ENCODE measurements around the gene ACSL1. TPM values are rescaled to one million over a fixed set of nuclear protein-coding genes. Genes with fewer than 3 reads are reported as not detected.

ACSL1 gene
- total RNA-seq, 1 donor from 2014 or later = 5.1 TPM

GRCh38 chr4:184836613-184837012, 10.8 kb upstream of the ACSL1 start:
- H3F3A ChIP-seq (ENCODE audit: low read depth) = no peaks in the 10 kb centered on the region
- no peaks in the 10 kb centered on the region for H3K9me3 ChIP-seq (ENCODE audit: low read depth)
- no peak overlapping the region for H3K27ac ChIP-seq
- no peaks in the 10 kb centered on the region for H3K79me2 ChIP-seq (ENCODE audit: low read depth)
- no peak overlapping the region for H3K9ac ChIP-seq
- Mint-ChIP-seq H3K9me3 (no peaks in the 10 kb centered on the region), H3K27ac (no peak overlapping the region), H3K4me1 (peaks cover 5% of the 10 kb centered on the region), H3K36me3 (no peaks in the 10 kb centered on the region), H3K4me3 (no peak overlapping the region), H3K27me3 (ENCODE audit: insufficient read depth, low read depth) (peaks cover 8% of the 10 kb centered on the region)
- TF ChIP-seq, protein P1, sequence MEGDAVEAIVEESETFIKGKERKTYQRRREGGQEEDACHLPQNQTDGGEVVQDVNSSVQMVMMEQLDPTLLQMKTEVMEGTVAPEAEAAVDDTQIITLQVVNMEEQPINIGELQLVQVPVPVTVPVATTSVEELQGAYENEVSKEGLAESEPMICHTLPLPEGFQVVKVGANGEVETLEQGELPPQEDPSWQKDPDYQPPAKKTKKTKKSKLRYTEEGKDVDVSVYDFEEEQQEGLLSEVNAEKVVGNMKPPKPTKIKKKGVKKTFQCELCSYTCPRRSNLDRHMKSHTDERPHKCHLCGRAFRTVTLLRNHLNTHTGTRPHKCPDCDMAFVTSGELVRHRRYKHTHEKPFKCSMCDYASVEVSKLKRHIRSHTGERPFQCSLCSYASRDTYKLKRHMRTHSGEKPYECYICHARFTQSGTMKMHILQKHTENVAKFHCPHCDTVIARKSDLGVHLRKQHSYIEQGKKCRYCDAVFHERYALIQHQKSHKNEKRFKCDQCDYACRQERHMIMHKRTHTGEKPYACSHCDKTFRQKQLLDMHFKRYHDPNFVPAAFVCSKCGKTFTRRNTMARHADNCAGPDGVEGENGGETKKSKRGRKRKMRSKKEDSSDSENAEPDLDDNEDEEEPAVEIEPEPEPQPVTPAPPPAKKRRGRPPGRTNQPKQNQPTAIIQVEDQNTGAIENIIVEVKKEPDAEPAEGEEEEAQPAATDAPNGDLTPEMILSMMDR (IDR thresholded peaks at IDR 0.05) = no peak
- TF ChIP-seq EZH2phosphoT487 (IDR thresholded peaks at IDR 0.05) (no peak), EZH2 (IDR thresholded peaks at IDR 0.05) (no peak)
- no peak for DNase-seq (ENCODE audit: low spot score)
- H3K4me2 ChIP-seq = no peak overlapping the region
- no peaks in the 10 kb centered on the region for H3K4me1 ChIP-seq
- H4K20me1 ChIP-seq (ENCODE audit: low read depth) = no peaks in the 10 kb centered on the region
- H2AFZ ChIP-seq (replicated peaks) = no peak overlapping the region
- no peak overlapping the region for H3K4me3 ChIP-seq
- H3K36me3 ChIP-seq = no peaks in the 10 kb centered on the region
- H3K27me3 ChIP-seq = peaks cover 3% of the 10 kb centered on the region

- Histone ChIP-seq H3K4me1 (no peaks in the 10 kb centered on the region), H3K79me2 (ENCODE audit: low read depth) (no peaks in the 10 kb centered on the region), H3K9ac (no peak overlapping the region), H2AFZ (replicated peaks) (no peak overlapping the region), H3K27ac (no peak overlapping the region), H3K4me2 (no peak overlapping the region), H3K27me3 (peaks cover 32% of the 10 kb centered on the region), H3F3A (ENCODE audit: low read depth) (no peaks in the 10 kb centered on the region), H4K20me1 (ENCODE audit: low read depth) (no peaks in the 10 kb centered on the region), H3K4me3 (no peak overlapping the region), H3K9me3 (ENCODE audit: low read depth) (no peaks in the 10 kb centered on the region), H3K36me3 (no peaks in the 10 kb centered on the region)
- H3K27me3 Mint-ChIP-seq (ENCODE audit: insufficient read depth, low read depth) = peaks cover 16% of the 10 kb centered on the region
- H3K36me3 Mint-ChIP-seq = no peaks in the 10 kb centered on the region
- no peak for TF ChIP-seq EZH2phosphoT487 (IDR thresholded peaks at IDR 0.05)
- no peak for TF ChIP-seq EZH2 (IDR thresholded peaks at IDR 0.05)
- TF ChIP-seq, protein P1 (IDR thresholded peaks at IDR 0.05) = no peak
- no peak overlapping the region for H3K4me3 Mint-ChIP-seq
- no peak for DNase-seq (ENCODE audit: low spot score)
- H3K27ac Mint-ChIP-seq = no peak overlapping the region
- no peaks in the 10 kb centered on the region for H3K9me3 Mint-ChIP-seq
- H3K4me1 Mint-ChIP-seq = no peaks in the 10 kb centered on the region
Observed at GRCh38 chr4:184833046-184833838, 7.5 kb upstream of the ACSL1 start.

- Mint-ChIP-seq H3K36me3 (no peaks in the 10 kb centered on the region), H3K27me3 (ENCODE audit: insufficient read depth, low read depth) (peaks cover 28% of the 10 kb centered on the region), H3K4me3 (no peak overlapping the region), H3K9me3 (peaks cover 3% of the 10 kb centered on the region), H3K27ac (no peak overlapping the region), H3K4me1 (no peaks in the 10 kb centered on the region)
- no peak for DNase-seq (ENCODE audit: low spot score)
- H3K9ac ChIP-seq = no peak overlapping the region
- H3K36me3 ChIP-seq = no peaks in the 10 kb centered on the region
- H3K27me3 ChIP-seq = peaks cover 53% of the 10 kb centered on the region
- no peaks in the 10 kb centered on the region for H3F3A ChIP-seq (ENCODE audit: low read depth)
- no peaks in the 10 kb centered on the region for H3K79me2 ChIP-seq (ENCODE audit: low read depth)
- no peak overlapping the region for H2AFZ ChIP-seq (replicated peaks)
- TF ChIP-seq EZH2phosphoT487 (IDR thresholded peaks at IDR 0.05) (no peak), EZH2 (IDR thresholded peaks at IDR 0.05) (no peak)
- TF ChIP-seq, protein P1 (IDR thresholded peaks at IDR 0.05) = no peak
- H3K4me2 ChIP-seq = no peak overlapping the region
- H3K27ac ChIP-seq = no peak overlapping the region
- no peaks in the 10 kb centered on the region for H3K9me3 ChIP-seq (ENCODE audit: low read depth)
- H3K4me1 ChIP-seq = no peaks in the 10 kb centered on the region
- peaks cover 4% of the 10 kb centered on the region for H4K20me1 ChIP-seq (ENCODE audit: low read depth)
- no peak overlapping the region for H3K4me3 ChIP-seq
Observed at GRCh38 chr4:184831153-184831552, 5.4 kb upstream of the ACSL1 start.
